Right lobe of liver (tissue), 6 donors: ENCODE data around the gene MAPK4. TPM values are rescaled to one million over a fixed set of nuclear protein-coding genes. Genes with fewer than 3 reads are reported as not detected.

Experiments used
- ATAC-seq, 4 donors: fragments of 200-7000 bp; cut with Tn5 transposase; one replicate each; pipeline ENCODE4 v1.9.1; 2020; ENCODE audit warnings: mild to moderate bottlenecking in 4 of 4, moderate library complexity in 4 of 4
- DNase-seq, 3 donors: peaks; one replicate each; pipeline ENCODE4 v3.0.0-alpha.2; 2020
- H3K27ac ChIP-seq, 3 donors: fragments of 200-600 bp; one replicate each; pipeline ENCODE4 v1.8.0; 2022
- H3K27me3 ChIP-seq, 2 donors: fragments of 200-600 bp; one replicate each; pipeline ENCODE4 v1.8.0; 2022
- H3K36me3 ChIP-seq, 4 donors: fragments of 200-600 bp; sonication (generic) in 1 of 4; one replicate each; pipeline versions ENCODE4 v1.5.1 to v1.8.0; 2017 to 2022; ENCODE audit warnings: control low read depth in 1 of 4
- H3K4me1 ChIP-seq, 4 donors: fragments of 200-600 bp; sonication (generic) in 1 of 4; one replicate each; pipeline versions ENCODE4 v1.5.1 to v1.8.0; 2017 to 2022; ENCODE audit warnings: control low read depth in 1 of 4
- H3K4me3 ChIP-seq, 3 donors: fragments of 200-600 bp; one replicate each; pipeline ENCODE4 v1.8.0; 2022
- H3K9me3 ChIP-seq, 4 donors: fragments of 200-600 bp; sonication (generic) in 1 of 4; one replicate each; pipeline versions ENCODE4 v1.5.1 to v1.8.0; 2017 to 2022; ENCODE audit warnings: control low read depth in 1 of 4
- POLR2A ChIP-seq: fragments of 450-650 bp; IDR thresholded peaks from one replicate; pipeline ENCODE4 v1.6.1; 2017; ENCODE audit warnings: antibody characterized with exemption, mild to moderate bottlenecking
- WGBS: methylation state at CpG from one replicate; pipeline ENCODE4 v1.1.6; 2018; ENCODE audit warnings: low coverage, low lambda C conversion rate; ENCODE audit not compliant: insufficient coverage; ENCODE audit errors: missing lambda C conversion rate; 5-methylcytosine and 5-hydroxymethylcytosine counted together
- intact Hi-C, 2 donors: fragments of 100-400 bp; cut with DNase I; formaldehyde crosslinking; loops; one replicate each; pipeline versions ENCODE4 v1.11.2 to v1.14.1; 2022
- total RNA-seq, 6 experiments: library from RNA; depleted of rRNA in 2 of 6; stranded (reverse); fragments of >200 nt in 2 of 6; fragmentation: NEBNext Ultra II Directional in 3 of 6; extraction: Animal tissue kit (Norgen Biotek cat#: 25700) in 3 of 6; gene quantifications; one replicate each; pipeline versions ENCODE4 v1.1.0 to v1.2.4, GENCODE V29; 2016 to 2023
- TF ChIP-seq, protein P1 (sequence below), 4 donors: fragments of 200-600 bp in 3 of 4; fragments of 450-650 bp in 1 of 4; IDR thresholded peaks; one replicate each; pipeline versions ENCODE4 v1.5.1 to v1.8.0; 2016 to 2022; ENCODE audit warnings: antibody characterized with exemption in 4 of 4, mild to moderate bottlenecking in 2 of 4
- donor health status: DM: no; HTN: yes; CAD: no.
- donor health status: DM: no; HTN: no; CAD: no.
- donor health status: DM: no; HTN: no; CAD: no.
- donor health status: DM: no; HTN: yes; CAD: no.
- donor health status: DM: no; HTN: yes; CAD: no.

The MAPK4 gene
- total RNA-seq, 6 experiments from 2014 or later, result 0.33 to 8.3 (median 1.5) TPM

DNA sequence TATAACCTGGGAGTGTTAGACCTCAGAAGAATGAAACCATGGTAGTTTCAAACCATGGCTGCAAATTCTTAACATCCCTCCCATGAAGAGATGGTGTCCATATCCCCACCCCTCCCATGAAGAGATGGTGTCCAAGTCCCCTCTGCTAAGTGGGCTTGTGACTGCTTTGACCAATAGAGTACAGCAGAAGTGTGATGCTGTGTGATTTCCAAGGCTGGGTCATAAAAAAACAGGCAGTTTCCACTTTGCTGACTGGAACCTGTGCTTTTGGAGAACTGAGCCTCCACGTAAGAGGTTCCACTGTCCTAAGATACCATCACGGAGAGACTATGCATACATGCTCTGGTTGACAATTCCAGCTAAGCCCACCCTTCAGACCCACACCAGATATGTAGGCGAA is 194.4 kb downstream of the MAPK4 start:
- Histone ChIP-seq H3K36me3 (no peaks in the 10 kb centered on the region), H3K27me3 (no peaks in the 10 kb centered on the region), H3K4me1 (no peaks in the 10 kb centered on the region), H3K4me3 (no peak overlapping the region), H3K9me3 (no peaks in the 10 kb centered on the region), H3K27ac (no peak overlapping the region)
- no peak for DNase-seq
- ATAC-seq, result no peak
- intact Hi-C loops, result no loop called here
- WGBS, result 70% methylated on average over 3 of the region's 3 CpGs
- TF ChIP-seq, protein P1, sequence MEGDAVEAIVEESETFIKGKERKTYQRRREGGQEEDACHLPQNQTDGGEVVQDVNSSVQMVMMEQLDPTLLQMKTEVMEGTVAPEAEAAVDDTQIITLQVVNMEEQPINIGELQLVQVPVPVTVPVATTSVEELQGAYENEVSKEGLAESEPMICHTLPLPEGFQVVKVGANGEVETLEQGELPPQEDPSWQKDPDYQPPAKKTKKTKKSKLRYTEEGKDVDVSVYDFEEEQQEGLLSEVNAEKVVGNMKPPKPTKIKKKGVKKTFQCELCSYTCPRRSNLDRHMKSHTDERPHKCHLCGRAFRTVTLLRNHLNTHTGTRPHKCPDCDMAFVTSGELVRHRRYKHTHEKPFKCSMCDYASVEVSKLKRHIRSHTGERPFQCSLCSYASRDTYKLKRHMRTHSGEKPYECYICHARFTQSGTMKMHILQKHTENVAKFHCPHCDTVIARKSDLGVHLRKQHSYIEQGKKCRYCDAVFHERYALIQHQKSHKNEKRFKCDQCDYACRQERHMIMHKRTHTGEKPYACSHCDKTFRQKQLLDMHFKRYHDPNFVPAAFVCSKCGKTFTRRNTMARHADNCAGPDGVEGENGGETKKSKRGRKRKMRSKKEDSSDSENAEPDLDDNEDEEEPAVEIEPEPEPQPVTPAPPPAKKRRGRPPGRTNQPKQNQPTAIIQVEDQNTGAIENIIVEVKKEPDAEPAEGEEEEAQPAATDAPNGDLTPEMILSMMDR (IDR thresholded peaks at IDR 0.05), result no peak
- TF ChIP-seq POLR2A, result no peak

DNA sequence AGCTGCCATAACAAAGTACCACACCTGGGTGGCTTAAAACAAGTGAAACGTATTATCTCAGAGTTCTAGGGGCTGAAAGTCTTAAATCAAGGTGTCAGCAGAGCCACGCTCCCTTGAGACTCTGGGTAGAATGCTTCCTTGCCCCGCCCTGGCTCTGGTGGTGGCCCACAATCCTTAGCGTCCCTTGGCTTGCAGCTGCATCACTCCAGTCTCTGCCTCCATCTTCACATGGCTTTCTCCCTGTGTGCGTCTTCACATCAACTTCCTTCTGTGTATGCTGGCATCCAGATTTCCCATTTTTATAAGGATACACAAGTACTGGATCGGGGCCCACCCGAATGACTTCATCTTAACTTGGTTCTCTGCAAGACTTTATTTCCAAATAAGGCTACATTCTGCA is 197.5 kb downstream of the MAPK4 start:
- WGBS, result 73% methylated on average over 5 of the region's 7 CpGs
- no peaks in the 10 kb centered on the region for H3K36me3 ChIP-seq
- no peak overlapping the region for H3K4me3 ChIP-seq
- no peaks in the 10 kb centered on the region for H3K27me3 ChIP-seq
- TF ChIP-seq, protein P1 (IDR thresholded peaks at IDR 0.05), result no peak
- TF ChIP-seq POLR2A, result no peak
- H3K27ac ChIP-seq, result no peak overlapping the region
- intact Hi-C loops, result no loop called here
- no peaks in the 10 kb centered on the region for H3K9me3 ChIP-seq
- DNase-seq (no peak), ATAC-seq (no peak)
- no peaks in the 10 kb centered on the region for H3K4me1 ChIP-seq

DNA sequence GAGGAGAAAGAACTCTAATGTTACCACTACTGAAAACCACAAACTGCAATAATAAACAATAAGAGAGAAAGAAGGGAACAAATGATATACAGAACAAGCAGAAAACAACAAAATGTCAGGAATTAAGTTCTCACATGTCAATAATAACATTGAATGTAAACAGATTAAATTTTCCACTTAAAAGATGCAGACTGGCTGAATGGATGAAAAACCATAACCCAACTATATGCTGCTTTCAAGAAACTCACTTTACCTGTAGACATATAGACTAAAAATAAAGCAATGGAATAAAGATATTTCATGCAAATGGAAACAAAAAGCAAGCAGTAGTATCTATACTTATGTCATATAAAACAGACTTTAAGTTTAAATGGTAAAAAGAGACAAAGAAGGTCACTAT is 209.6 kb downstream of the MAPK4 start:
- no peaks in the 10 kb centered on the region for H3K36me3 ChIP-seq
- no peak overlapping the region for H3K4me3 ChIP-seq
- no peak for DNase-seq
- no peak for TF ChIP-seq POLR2A
- no peak overlapping the region for H3K27ac ChIP-seq
- no peaks in the 10 kb centered on the region for H3K4me1 ChIP-seq
- intact Hi-C loops, result no loop called here
- H3K9me3 ChIP-seq, result peaks cover 0 to 7% (median 0%) of the 10 kb centered on the region in 4 donors
- no peaks in the 10 kb centered on the region for H3K27me3 ChIP-seq
- ATAC-seq, result no peak

DNA sequence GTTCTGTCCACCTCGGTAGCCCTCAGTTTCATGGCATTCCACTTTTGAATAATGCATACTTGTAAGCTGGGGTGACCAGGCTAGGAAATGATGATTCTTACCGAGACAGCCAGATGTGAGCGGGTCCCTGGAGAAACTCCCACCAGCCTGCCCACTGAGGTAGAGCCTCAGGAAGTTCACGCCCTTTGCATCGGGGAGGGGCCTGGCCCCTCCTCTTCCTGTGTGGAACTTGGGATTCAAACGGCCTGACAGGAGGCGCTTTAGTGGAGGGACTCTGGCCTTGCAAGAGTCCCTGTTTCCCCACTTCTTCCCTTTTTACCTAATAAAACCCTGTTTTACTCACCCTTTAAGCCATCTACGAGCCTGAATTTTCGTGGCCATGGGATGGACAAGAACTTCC is 215.3 kb downstream of the MAPK4 start:
- no peaks in the 10 kb centered on the region for H3K27me3 ChIP-seq
- intact Hi-C loops, result no loop called here
- H3K36me3 ChIP-seq, result no peaks in the 10 kb centered on the region
- DNase-seq (no peak), ATAC-seq (no peak)
- no peaks in the 10 kb centered on the region for H3K4me1 ChIP-seq
- H3K4me3 ChIP-seq, result no peak overlapping the region
- H3K27ac ChIP-seq, result no peak overlapping the region
- WGBS, result 61% methylated on average over 4 of the region's 9 CpGs
- no peaks in the 10 kb centered on the region for H3K9me3 ChIP-seq
- no peak for TF ChIP-seq POLR2A
- TF ChIP-seq, protein P1 (IDR thresholded peaks at IDR 0.05), result no peak

DNA sequence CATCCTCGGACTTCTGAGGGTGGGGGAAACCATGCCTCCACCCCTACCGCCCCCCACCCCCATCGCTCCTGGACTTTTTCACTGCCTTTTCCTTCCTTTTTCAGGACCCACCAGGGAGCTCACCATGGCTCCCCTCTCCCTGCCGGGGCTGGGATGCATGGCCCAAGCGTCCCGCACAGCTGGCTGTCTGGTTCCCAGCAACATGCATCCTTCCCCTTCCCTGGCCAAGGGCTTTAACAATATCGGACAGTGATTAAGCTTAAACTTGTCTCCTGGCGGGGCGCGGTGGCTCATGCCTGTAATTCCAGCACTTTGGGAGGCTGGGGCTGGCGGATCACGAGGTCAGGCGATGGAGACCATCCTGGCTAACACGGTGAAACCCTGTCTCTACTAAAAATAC is 215.8 kb downstream of the MAPK4 start:
- intact Hi-C loops, result no loop called here
- no peaks in the 10 kb centered on the region for H3K27me3 ChIP-seq
- DNase-seq (no peak), ATAC-seq (no peak)
- H3K4me1 ChIP-seq, result no peaks in the 10 kb centered on the region
- no peaks in the 10 kb centered on the region for H3K36me3 ChIP-seq
- H3K4me3 ChIP-seq, result no peak overlapping the region
- no peak overlapping the region for H3K27ac ChIP-seq
- H3K9me3 ChIP-seq, result no peaks in the 10 kb centered on the region
- WGBS, result 93% methylated on average over 8 of the region's 14 CpGs
- TF ChIP-seq, protein P1 (IDR thresholded peaks at IDR 0.05), result no peak
- TF ChIP-seq POLR2A, result no peak
